Memory B cell (primary cell): ENCODE measurements around the gene RNF103.
"Not testable (repeated sequence)": the region's sequence is repeated elsewhere in the genome, so short reads cannot be mapped to it uniquely, and the experiment has no call there.

Experiments used
- ATAC-seq: fragments of 150-1000 bp; cut with Tn5 transposase; 2 replicates; pipeline ENCODE4 v1.10.0; 2021; ENCODE audit warnings: low read depth, mild to moderate bottlenecking, moderate library complexity
- DNase-seq, 2 donors: peaks; one replicate each; pipeline ENCODE4 v3.0.0; 2022; ENCODE audit warnings: low spot score in 2 of 2
- H3K27ac Mint-ChIP-seq: one replicate; pipeline ENCODE4 v1.8.0; 2022; ENCODE audit warnings: mild to moderate bottlenecking, moderate library complexity, mixed read lengths
- H3K27me3 Mint-ChIP-seq: one replicate; pipeline ENCODE4 v1.8.0; 2022; ENCODE audit warnings: mixed read lengths
- H3K36me3 Mint-ChIP-seq: one replicate; pipeline ENCODE4 v1.8.0; 2022; ENCODE audit warnings: mild to moderate bottlenecking, mixed read lengths
- H3K4me1 Mint-ChIP-seq: one replicate; pipeline ENCODE4 v1.8.0; 2022; ENCODE audit warnings: mixed read lengths
- H3K4me3 Mint-ChIP-seq: one replicate; pipeline ENCODE4 v1.8.0; 2022; ENCODE audit warnings: mild to moderate bottlenecking, moderate library complexity, mixed read lengths
- H3K9me3 Mint-ChIP-seq: one replicate; pipeline ENCODE4 v1.8.0; 2022; ENCODE audit warnings: mixed read lengths

Gene RNF103

GRCh38 chr2:86616502-86616901, 7.2 kb downstream of the RNF103 start:
- no peak overlapping the region for H3K27ac Mint-ChIP-seq
- H3K9me3 Mint-ChIP-seq, result no peaks in the 10 kb centered on the region
- ATAC-seq, result no peak
- no peaks in the 10 kb centered on the region for H3K27me3 Mint-ChIP-seq
- no peak overlapping the region for H3K4me3 Mint-ChIP-seq
- no peak for DNase-seq
- H3K4me1 Mint-ChIP-seq, result peaks cover 24% of the 10 kb centered on the region
- H3K36me3 Mint-ChIP-seq, result peaks cover 26% of the 10 kb centered on the region

- Mint-ChIP-seq H3K36me3 (peaks cover 33% of the 10 kb centered on the region), H3K27ac (no peak overlapping the region), H3K9me3 (no peaks in the 10 kb centered on the region), H3K4me1 (peaks cover 21% of the 10 kb centered on the region), H3K27me3 (no peaks in the 10 kb centered on the region), H3K4me3 (no peak overlapping the region)
- ATAC-seq (no peak), DNase-seq (no peak)
Measured at GRCh38 chr2:86615596-86615995, 8.1 kb downstream of the RNF103 start.

- H3K27ac Mint-ChIP-seq, result no peak overlapping the region
- H3K4me3 Mint-ChIP-seq, result no peak overlapping the region
- no peaks in the 10 kb centered on the region for H3K9me3 Mint-ChIP-seq
- H3K27me3 Mint-ChIP-seq, result no peaks in the 10 kb centered on the region
- peaks cover 11% of the 10 kb centered on the region for H3K4me1 Mint-ChIP-seq
- DNase-seq (no peak), ATAC-seq (no peak)
- peaks cover 29% of the 10 kb centered on the region for H3K36me3 Mint-ChIP-seq
Measured at GRCh38 chr2:86613515-86613914, 10.2 kb downstream of the RNF103 start.

DNA sequence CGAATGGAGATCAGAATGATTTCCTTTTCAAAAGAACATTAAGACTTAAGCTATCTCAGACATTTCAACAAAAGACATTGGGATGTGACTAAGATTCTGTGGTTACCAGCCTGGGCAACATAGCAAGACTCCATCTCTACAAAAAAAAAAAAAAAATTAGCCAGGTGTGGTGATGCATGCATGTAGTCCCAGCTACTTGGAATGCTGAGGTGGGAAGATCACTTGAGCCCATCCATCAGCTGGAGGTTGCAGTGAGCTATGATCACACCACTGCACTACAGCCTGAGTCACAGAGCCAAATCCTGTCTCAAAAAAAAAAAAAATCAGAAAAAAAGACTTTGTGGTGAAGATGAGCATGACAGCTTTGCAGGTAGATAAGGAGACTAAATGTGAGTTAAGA, 12.8 kb downstream of the RNF103 start:
- Mint-ChIP-seq H3K4me1 (peaks cover 1% of the 10 kb centered on the region), H3K27me3 (no peaks in the 10 kb centered on the region), H3K9me3 (no peaks in the 10 kb centered on the region), H3K4me3 (no peak overlapping the region), H3K27ac (peak overlapping the region; percentile 39), H3K36me3 (peaks cover 26% of the 10 kb centered on the region)
- DNase-seq (no peak), ATAC-seq (no peak)

DNA sequence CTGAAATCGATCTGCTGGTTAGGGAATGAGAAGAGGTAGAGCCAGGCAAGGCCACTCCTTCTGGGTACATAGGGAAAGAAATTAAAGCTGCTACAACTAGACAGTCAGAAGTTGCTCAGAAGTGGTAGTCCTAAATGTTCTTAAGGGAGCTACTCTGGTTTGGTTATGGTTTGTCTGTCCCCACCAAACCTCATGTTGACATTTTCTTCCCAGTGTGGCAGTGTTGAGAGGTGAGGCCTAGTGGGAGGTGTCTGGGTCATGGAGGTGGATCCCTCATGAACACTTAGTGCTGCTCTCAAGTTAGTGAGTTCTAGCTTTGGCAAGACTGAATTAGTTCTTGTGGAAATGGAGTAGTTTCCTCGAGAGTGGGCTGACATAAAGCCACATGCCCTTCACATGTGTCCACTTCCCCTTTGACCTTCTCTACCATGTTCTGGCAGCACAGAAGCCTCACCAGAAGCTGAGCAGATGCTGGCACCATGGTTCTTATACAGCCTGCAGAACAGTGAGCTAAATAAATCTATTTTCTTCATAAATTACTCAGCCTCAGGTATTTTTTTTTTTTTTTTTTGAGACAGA, 14.7 kb downstream of the RNF103 start:
- peaks cover 36% of the 10 kb centered on the region for H3K36me3 Mint-ChIP-seq
- H3K27ac Mint-ChIP-seq, result no peak overlapping the region
- peaks cover 5% of the 10 kb centered on the region for H3K4me1 Mint-ChIP-seq

DNA sequence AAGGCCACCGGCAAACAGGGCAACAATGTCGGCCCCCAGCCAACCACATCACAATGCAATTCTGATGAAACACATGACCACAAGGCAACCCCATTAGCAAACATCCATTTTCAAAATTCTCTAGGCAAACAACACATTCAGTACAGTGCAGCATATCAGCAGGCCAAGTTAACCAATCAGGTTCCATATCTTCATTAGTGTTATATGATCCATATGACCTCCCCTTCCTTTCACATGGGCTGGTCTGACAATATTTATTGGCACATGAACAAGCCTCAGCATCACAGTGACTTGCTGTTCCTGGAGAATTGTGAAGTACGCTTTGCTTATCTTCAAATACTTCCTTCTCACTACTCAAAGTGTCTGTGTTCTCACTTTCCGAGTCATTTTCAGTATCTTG, 19.8 kb downstream of the RNF103 start:
- DNase-seq (no peak), ATAC-seq (no peak)
- Mint-ChIP-seq H3K27me3 (no peaks in the 10 kb centered on the region), H3K4me1 (peaks cover 5% of the 10 kb centered on the region), H3K9me3 (no peaks in the 10 kb centered on the region), H3K27ac (no peak overlapping the region), H3K4me3 (no peak overlapping the region), H3K36me3 (peaks cover 25% of the 10 kb centered on the region)

More for the DNA sequence above, 14.7 kb downstream of the RNF103 start:
- ATAC-seq, result no peak
- no peak for DNase-seq
- Mint-ChIP-seq H3K9me3 (no peaks in the 10 kb centered on the region), H3K27me3 (no peaks in the 10 kb centered on the region), H3K4me3 (no peak overlapping the region)

DNA sequence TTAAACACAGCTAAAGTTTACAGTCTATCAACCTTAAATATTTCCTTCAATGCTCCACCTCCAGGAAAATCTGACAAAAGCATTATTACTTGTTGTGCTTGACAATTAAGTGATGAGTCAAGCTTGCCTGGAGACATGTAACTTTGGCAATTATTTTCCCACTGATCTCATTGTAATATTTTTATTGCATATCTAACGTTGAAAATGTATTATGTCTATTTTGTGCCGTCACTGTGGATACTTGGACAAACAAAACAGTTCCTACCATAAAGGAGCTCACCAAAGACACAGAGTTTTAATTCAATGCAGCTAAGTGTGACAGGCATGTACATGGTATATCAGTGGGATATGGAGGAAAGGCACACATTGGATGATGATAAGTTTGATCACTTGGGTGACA, 24.7 kb downstream of the RNF103 start:
- no peak for DNase-seq
- H3K4me1 Mint-ChIP-seq, result no peaks in the 10 kb centered on the region
- H3K27ac Mint-ChIP-seq, result no peak overlapping the region

DNA sequence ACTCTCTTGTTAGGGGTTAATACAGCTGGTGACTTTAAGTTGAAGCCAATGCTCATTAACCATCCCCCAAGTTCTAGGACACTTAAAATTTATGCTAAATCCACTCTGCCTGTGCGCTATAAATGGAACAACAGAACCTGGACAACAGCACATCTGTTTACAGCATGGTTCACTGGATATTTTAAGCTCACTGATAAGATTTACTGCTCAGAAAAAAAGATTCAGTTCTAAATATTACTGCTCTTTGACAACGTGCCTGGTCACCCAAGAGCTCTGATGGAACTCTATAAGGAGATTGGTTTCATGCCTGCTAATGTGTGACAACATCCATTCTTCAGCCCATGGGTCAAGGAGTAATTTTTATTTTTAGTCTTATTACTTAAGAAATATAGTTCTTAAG, 27.5 kb downstream of the RNF103 start:
- DNase-seq (no peak), ATAC-seq (no peak)
- H3K27me3 Mint-ChIP-seq, result peaks cover 5% of the 10 kb centered on the region
- H3K27ac Mint-ChIP-seq, result no peak overlapping the region
- H3K9me3 Mint-ChIP-seq, result no peaks in the 10 kb centered on the region
- H3K4me3 Mint-ChIP-seq, result no peak overlapping the region
- no peaks in the 10 kb centered on the region for H3K4me1 Mint-ChIP-seq
- H3K36me3 Mint-ChIP-seq, result peaks cover 2% of the 10 kb centered on the region

More for the DNA sequence above, 24.7 kb downstream of the RNF103 start:
- H3K36me3 Mint-ChIP-seq, result peaks cover 7% of the 10 kb centered on the region
- H3K27me3 Mint-ChIP-seq, result peaks cover 5% of the 10 kb centered on the region
- no peaks in the 10 kb centered on the region for H3K9me3 Mint-ChIP-seq
- ATAC-seq, result no peak
- no peak overlapping the region for H3K4me3 Mint-ChIP-seq

- Mint-ChIP-seq H3K4me3 (no peak overlapping the region), H3K36me3 (peaks cover 5% of the 10 kb centered on the region), H3K9me3 (peaks cover 1% of the 10 kb centered on the region), H3K27me3 (peaks cover 7% of the 10 kb centered on the region), H3K4me1 (no peaks in the 10 kb centered on the region), H3K27ac (no peak overlapping the region)
- DNase-seq (no peak), ATAC-seq (no peak)
Measured at GRCh38 chr2:86593266-86593665, 30.4 kb downstream of the RNF103 start.

- Mint-ChIP-seq H3K27me3 (peaks cover 7% of the 10 kb centered on the region), H3K4me3 (no peak overlapping the region)
Measured at GRCh38 chr2:86592547-86593230, 31.0 kb downstream of the RNF103 start.

GRCh38 chr2:86589701-86590100, 34.0 kb downstream of the RNF103 start:
- H3K4me1 Mint-ChIP-seq, H3K27ac Mint-ChIP-seq, H3K36me3 Mint-ChIP-seq, H3K4me3 Mint-ChIP-seq, H3K9me3 Mint-ChIP-seq, DNase-seq, H3K27me3 Mint-ChIP-seq, ATAC-seq: not testable (repeated sequence)

More at GRCh38 chr2:86592547-86593230, 31.0 kb downstream of the RNF103 start:
- ATAC-seq (no peak), DNase-seq (no peak)
- Mint-ChIP-seq H3K27ac (no peak overlapping the region), H3K4me1 (no peaks in the 10 kb centered on the region), H3K36me3 (peaks cover 5% of the 10 kb centered on the region), H3K9me3 (peaks cover 1% of the 10 kb centered on the region)

- Mint-ChIP-seq H3K27me3 (no peaks in the 10 kb centered on the region), H3K36me3 (no peaks in the 10 kb centered on the region), H3K9me3 (no peaks in the 10 kb centered on the region), H3K4me3 (no peak overlapping the region), H3K27ac (no peak overlapping the region), H3K4me1 (peaks cover 3% of the 10 kb centered on the region)
- ATAC-seq (no peak), DNase-seq (no peak)
Measured at GRCh38 chr2:86584151-86584913, 39.3 kb downstream of the RNF103 start.

DNA sequence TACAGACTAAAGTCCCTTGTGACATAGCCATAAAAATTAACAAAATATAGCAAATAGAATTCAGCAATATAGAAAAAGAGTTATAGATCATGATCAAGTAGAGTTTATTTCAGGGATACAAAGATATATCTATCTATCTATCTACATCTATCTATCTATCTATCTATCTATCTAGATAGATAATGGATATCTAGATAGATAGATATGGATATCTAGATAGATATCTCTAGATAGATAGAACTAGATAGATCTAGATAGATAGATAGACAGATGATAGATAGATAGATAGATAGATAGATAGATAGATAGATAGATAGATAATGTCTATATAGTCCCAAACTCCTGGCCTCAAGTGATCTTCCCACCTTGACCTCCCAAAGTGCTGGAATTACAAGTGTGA, 43.1 kb downstream of the RNF103 start:
- no peaks in the 10 kb centered on the region for H3K36me3 Mint-ChIP-seq
- H3K4me3 Mint-ChIP-seq, result no peak overlapping the region
- no peaks in the 10 kb centered on the region for H3K27me3 Mint-ChIP-seq
- no peak for ATAC-seq
- no peak overlapping the region for H3K27ac Mint-ChIP-seq
- H3K9me3 Mint-ChIP-seq, result peaks cover 4% of the 10 kb centered on the region
- no peak for DNase-seq
- H3K4me1 Mint-ChIP-seq, result peaks cover 3% of the 10 kb centered on the region

- Mint-ChIP-seq H3K9me3 (peaks cover 4% of the 10 kb centered on the region), H3K4me3 (no peak overlapping the region), H3K36me3 (no peaks in the 10 kb centered on the region), H3K27ac (no peak overlapping the region), H3K4me1 (no peaks in the 10 kb centered on the region), H3K27me3 (no peaks in the 10 kb centered on the region)
- DNase-seq (no peak), ATAC-seq (no peak)
Measured at GRCh38 chr2:86577817-86578456, 45.7 kb downstream of the RNF103 start.
